ENCODE results near the gene CDC42BPB. TPM values are rescaled to one million over a fixed set of nuclear protein-coding genes. Genes with fewer than 3 reads are reported as not detected.
A peak's percentile ranks its signal among the peaks of the same experiment; 100 is the strongest.
"Not testable (repeated sequence)": the region's sequence is repeated elsewhere in the genome, so short reads cannot be mapped to it uniquely, and the experiment has no call there.

The CDC42BPB gene
- total RNA-seq, 1 donor from 2014 or later: 165 TPM

DNA sequence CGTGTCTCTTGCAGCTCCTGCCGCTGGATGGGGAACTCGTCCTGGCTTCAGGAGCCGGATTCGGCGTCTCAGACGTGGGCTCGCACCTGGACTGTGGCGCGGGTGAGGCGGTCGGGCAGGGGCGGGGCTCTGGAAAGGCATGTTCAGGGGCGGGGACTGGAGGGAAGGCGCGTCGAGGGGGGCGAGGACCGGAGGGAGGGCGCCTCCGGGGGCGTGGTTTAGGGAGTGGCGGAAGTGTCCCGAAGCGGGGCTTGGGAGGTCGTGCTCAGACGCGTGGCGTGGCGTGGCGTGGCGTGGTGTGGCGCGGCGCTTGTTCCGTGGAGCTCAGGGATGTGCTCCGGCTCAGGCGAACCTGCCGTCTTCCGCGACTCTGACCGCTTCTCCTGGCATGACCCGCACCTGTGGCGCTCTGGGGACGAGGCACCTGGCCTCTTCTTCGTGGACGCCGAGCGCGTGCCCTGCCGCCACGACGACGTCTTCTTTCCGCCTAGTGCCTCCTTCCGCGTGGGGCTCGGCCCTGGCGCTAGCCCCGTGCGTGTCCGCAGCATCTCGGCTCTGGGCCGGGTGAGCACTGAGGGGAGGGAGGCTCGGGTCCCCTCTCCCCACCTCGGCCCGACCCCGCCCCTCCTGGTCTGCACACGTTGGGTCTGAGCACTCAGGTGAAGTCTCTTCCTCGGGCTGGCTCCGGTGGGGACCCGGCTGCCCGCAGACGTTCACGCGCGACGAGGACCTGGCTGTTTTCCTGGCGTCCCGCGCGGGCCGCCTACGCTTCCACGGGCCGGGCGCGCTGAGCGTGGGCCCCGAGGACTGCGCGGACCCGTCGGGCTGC lies 128.7 kb downstream of the CDC42BPB start:
- DNase-seq (ENCODE audit: low spot score): peak; percentile 82

DNA sequence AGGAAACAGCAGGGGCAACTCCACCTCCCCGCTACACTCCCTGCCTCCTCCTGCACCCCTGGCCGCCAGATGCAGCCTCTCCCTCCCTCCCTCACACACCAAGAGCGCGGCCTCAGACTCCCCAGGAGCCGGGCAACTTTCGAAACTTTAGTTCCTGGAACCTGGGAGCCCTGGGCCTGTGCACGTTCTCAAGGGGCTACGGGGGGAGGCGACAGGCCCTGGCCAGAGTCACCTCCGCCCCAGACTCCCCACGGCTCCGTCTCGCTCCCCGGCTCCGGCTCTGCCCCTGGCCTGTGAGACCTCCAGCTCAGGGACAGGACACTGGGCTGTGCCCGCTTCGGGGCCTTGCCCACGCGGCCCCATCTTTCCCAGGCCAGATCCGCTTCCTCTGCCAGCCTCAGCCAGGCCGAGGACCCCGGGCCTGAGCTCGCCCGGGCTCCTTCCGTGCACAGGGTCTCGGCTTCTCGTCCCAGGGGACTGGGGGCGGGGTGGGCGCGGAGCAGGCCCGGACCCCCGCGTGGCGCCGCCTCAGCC lies 129.4 kb downstream of the CDC42BPB start:
- no peak for DNase-seq (ENCODE audit: low spot score)

GRCh38 chr14:102927346-102927877 lies 129.9 kb downstream of the CDC42BPB start:
- DNase-seq (ENCODE audit: low spot score): peak; percentile 63

DNA sequence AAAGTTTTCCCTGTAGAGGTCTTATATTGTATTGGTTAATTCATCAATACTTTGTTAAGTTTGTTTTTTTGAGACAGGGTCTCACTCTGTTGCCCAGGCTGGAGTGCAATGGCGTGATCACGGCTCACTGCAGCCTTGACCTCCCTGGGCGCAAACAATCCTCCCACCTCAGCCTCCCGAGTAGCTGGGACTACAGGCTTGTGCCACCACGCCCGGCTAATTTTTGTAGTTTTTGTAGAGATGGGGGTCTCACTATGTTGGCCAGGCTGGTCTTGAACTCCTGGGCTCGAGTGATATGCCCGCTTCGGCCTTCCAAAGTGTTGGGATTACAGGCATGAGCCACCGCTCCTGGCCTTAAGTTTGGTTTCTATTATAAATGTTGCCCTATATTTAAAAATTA lies 130.5 kb downstream of the CDC42BPB start:
- DNase-seq (ENCODE audit: low spot score): not testable (repeated sequence)

DNA sequence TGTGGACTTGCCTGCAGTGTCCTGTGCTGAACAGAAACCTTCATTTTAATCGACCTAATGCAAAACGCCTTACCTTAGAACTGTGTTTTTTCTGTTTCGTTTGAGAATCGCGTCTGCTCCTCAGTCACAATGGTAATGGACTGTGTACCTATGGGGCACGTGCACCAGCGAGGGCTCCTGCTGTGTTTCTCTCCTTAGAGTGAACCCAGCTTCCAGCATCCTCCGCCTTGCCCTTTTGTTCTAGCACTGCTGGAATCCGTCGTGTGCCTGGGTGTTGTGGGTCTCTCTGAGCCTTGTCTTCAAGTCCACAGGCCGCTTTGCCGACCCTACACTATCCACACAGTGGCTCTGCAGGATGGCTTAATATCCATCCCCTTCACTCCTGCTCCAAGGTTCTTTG lies 131.2 kb downstream of the CDC42BPB start:
- DNase-seq (ENCODE audit: low spot score): no peak

GRCh38 chr14:102925646-102926045 lies 131.7 kb downstream of the CDC42BPB start:
- DNase-seq (ENCODE audit: low spot score): no peak

GRCh38 chr14:102924632-102925588 lies 132.4 kb downstream of the CDC42BPB start:
- DNase-seq (ENCODE audit: low spot score): no peak

- DNase-seq (ENCODE audit: low spot score): no peak
These were observed 133.3 kb downstream of the CDC42BPB start for GRCh38 chr14:102923925-102924486.

DNA sequence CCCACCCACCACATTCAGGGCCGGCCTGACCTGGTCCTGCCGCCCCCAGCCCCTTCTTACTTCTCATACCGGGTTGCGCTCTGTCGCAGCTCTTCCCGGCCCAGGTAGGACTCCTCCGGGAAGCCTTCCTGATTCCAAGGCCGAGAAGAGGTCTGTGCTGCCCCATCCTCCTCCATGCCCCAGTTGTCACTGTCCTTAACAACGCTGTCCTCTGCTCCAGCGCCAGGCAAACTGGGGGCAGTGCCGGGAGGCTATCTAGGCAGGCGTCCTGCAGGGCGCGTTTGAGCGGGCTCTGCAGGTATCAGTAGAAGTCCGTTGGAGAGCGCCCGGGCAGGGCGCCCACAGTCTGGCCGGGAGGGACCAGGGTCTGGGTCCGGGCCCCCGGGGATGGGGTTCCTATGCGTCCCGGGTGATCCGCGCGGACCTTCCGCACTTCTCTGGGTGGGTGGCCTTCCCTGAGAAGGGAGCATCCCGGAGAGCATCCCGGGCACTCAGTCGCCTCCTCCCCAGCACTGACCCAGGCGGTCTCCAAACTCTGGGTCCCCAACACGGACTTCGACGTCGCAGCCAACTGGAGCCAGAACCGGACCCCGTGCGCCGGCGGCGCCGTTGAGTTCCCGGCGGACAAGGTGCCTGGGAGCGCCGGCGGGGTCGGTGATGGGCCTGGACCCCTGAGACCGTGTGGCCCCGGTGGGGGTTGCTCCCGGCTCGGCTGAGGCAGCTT lies 134.0 kb downstream of the CDC42BPB start:
- DNase-seq (ENCODE audit: low spot score): no peak

DNA sequence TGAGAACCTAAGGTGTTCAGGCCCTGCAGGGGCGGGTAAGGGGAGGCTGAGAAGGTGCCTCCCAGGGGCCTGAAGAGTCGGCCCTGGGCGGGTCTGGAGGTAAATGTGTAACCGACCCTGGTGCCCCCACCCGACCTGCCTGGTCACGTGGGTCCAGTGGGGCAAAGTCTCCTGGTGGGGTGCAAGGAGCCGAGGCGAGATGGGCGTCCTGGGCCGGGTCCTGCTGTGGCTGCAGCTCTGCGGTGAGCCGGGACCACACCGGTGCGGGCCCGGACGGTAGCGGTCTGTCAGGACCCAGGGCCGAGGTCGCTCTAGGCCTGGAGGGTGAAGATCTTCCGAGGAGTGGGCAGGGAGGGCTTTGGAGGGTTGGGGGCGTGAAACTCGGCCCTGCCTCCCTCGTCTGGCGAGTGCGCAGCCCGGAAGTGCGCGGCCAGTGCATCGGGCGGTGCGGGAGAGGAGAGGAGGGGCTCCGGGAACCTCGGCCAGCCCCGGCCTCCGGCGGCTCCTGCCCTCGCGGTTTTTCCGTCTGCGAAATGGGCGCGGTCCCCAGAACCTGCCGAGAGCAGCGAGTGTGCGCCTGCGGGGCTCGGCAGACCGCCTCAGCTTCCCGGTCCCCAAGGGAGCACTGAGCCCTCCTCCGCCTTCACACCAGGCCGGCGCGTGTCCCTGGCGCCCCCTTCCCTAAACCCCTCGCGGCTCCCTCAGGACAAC lies 134.7 kb downstream of the CDC42BPB start, which contains the start of gene AMN:
Gene AMN, plus strand, starts transcription at position 174 of the 711 bp plus-strand sequence. Its CDS starts 26 bp downstream, at position 200.
- DNase-seq (ENCODE audit: low spot score): peak; percentile 56

DNA sequence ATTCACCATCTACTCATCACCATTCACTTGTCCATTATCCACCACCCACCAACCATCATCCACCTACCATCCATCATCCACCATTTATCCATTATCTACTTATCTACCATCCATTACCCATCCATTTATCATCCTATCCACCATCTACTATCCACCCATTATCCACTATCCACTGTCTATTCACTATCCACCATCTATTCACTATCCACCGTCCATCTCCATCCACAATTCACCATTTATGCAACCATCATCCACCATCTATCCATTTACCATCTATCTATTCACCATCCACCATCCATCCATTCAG lies 136.4 kb downstream of the CDC42BPB start:
- no peak for DNase-seq (ENCODE audit: low spot score)

- no peak for DNase-seq (ENCODE audit: low spot score)
These were observed 136.9 kb downstream of the CDC42BPB start for GRCh38 chr14:102920273-102920997.

DNA sequence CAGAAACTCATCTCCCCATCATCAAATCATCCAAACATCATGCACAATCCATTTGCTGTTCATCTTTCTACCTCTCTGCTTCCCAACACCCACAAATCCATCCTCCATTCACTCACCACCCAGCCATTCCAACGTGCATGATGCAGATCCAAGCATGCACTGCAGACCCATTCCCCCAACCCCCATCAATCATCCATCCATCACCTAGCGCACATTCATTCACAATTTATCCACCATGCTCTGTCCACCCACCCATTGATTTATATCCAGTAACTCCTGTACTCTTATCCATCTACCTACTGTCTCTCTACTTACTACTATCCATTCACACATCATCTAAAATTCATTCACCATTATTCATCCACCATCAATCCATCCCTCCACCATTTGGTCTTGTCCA lies 138.9 kb downstream of the CDC42BPB start:
- DNase-seq (ENCODE audit: low spot score): no peak

GRCh38 chr14:102917469-102918211 lies 139.7 kb downstream of the CDC42BPB start:
- peak; percentile 45 for DNase-seq (ENCODE audit: low spot score)

DNA sequence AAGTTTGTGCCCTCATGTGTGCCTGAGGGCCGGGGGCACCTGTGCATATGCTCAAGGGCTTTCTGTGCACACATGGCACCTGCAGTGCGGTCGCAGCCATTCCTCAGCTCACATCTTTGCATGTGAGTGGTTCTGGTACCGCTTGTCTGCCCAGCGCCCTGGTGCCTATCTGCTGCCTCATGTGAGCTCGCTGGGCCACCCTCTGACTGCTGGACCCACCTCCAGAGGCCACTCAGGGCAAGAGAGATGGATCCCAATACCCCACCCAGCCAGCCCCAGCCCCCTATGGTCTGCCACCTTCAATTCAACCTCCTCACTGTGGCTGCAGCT lies 140.3 kb downstream of the CDC42BPB start:
- no peak for DNase-seq (ENCODE audit: low spot score)

GRCh38 chr14:102916347-102917055 lies 140.8 kb downstream of the CDC42BPB start:
- no peak for DNase-seq (ENCODE audit: low spot score)

DNA sequence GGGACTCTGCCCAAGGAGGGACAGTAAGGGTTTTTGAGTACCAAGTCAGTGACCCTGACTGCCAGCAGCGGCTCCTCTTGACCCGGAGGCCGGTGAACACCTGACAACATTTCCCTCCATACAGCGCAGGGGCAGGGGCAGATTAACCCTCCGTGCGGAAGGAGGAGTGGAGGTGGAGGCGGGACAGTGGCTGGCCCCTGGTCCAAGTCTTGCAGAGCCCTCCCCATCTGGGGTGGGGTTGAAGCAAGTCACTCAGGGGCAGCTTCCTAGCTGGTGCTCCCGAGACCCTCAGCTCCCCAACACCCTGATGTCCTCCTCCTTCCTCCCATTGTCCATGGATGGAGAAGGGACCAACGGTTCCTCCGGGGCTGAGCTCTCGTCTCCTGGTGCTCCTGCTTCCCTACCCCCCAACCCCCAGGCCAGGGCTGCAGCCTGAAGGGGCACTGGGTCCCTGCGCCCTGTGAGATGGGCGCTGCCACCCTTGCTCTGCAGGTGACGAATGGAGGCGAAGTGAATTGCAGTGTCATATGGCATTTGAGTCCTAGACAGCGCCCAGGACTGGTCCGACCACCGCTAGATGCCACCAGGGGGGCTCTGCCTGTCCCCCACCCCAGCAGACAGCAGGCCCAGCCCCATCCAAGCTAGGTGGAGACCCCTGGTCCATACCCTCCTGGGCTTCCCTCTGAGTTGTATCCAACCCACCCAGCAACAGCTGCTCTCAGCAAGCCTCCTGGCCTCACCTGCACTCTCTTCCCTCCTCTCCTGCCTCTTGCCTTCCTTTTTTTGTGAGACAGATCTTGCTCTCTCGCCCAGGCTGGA lies 141.8 kb downstream of the CDC42BPB start:
- DNase-seq (ENCODE audit: low spot score): no peak
